HCT116 (cell line): ENCODE measurements around the gene KLHL25.

Source experiments
- JUND ChIP-seq: IDR thresholded peaks from 2 replicates; pipeline ENCODE4 v1.6.1; 2012
- POLR2AphosphoS5 ChIP-seq: IDR thresholded peaks from 2 replicates; pipeline ENCODE4 v1.6.1; 2011; ENCODE audit warnings: mild to moderate bottlenecking, low read depth, low read length, moderate library complexity
- RAD21 ChIP-seq: IDR thresholded peaks from 2 replicates; pipeline ENCODE4 v1.6.1; 2012; ENCODE audit warnings: low read depth, mild to moderate bottlenecking
- SIN3A ChIP-seq: IDR thresholded peaks from 2 replicates; pipeline ENCODE4 v1.6.1; 2012; ENCODE audit warnings: low read depth
- TCF7L2 ChIP-seq: IDR thresholded peaks from 2 replicates; pipeline ENCODE4 v1.7.0; 2011; ENCODE audit warnings: borderline replicate concordance, inconsistent platforms; ENCODE audit not compliant: insufficient read depth, insufficient read length; ENCODE audit errors: extremely low read depth
- ZNF274 ChIP-seq: fragments of 200-500 bp; sonication (Bioruptor generic); IDR thresholded peaks from 2 replicates; pipeline ENCODE4 v1.6.1; 2014; ENCODE audit warnings: mild to moderate bottlenecking, low read depth, low read length, inconsistent platforms
- TF ChIP-seq, protein P1 (sequence below): IDR thresholded peaks from 2 replicates; pipeline ENCODE4 v1.6.1; 2012
- TF ChIP-seq, protein P2 (sequence below), 3 experiments: fragments of 200-600 bp in 1 of 3; sonication (generic) in 1 of 3; IDR thresholded peaks in 2 of 3; conservative IDR thresholded peaks in 1 of 3; 2 replicates each; pipeline ENCODE4 v1.5.1; 2012 to 2017; ENCODE audit warnings: low read depth in 2 of 3, low read length in 2 of 3, antibody characterized with exemption in 1 of 3, borderline replicate concordance in 1 of 3, control low read depth in 1 of 3, mild to moderate bottlenecking in 1 of 3, mixed read lengths in 1 of 3, mixed run types in 1 of 3, moderate library complexity in 1 of 3; ENCODE audit not compliant: insufficient read depth in 1 of 3
- TF ChIP-seq, protein P3 (sequence below): IDR thresholded peaks from 2 replicates; pipeline ENCODE4 v1.6.1; 2012; ENCODE audit warnings: low read depth

DNA sequence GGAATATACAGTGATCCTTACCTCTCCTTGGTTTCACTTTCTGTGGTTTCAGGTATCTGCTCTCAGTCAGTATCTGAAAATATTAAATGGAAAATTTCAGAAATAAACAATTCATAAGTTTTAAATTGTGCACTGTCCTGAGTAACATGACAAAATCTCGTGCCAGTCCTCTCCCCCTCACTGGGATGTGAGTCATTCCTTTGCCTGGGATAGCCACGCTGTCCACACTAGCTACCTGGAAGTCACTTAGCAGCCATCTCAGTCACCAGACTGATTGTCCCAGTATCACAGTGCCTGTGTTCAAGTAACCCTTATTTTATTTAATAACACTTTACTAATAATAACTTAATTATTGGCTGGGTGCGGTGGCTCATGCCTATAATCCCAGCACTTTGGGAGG is 15.3 kb upstream of the KLHL25 start:
- TF ChIP-seq POLR2AphosphoS5 = no peak
- TF ChIP-seq SIN3A = no peak
- TF ChIP-seq, protein P1, sequence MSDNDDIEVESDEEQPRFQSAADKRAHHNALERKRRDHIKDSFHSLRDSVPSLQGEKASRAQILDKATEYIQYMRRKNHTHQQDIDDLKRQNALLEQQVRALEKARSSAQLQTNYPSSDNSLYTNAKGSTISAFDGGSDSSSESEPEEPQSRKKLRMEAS = no peak
- TF ChIP-seq, protein P2, sequence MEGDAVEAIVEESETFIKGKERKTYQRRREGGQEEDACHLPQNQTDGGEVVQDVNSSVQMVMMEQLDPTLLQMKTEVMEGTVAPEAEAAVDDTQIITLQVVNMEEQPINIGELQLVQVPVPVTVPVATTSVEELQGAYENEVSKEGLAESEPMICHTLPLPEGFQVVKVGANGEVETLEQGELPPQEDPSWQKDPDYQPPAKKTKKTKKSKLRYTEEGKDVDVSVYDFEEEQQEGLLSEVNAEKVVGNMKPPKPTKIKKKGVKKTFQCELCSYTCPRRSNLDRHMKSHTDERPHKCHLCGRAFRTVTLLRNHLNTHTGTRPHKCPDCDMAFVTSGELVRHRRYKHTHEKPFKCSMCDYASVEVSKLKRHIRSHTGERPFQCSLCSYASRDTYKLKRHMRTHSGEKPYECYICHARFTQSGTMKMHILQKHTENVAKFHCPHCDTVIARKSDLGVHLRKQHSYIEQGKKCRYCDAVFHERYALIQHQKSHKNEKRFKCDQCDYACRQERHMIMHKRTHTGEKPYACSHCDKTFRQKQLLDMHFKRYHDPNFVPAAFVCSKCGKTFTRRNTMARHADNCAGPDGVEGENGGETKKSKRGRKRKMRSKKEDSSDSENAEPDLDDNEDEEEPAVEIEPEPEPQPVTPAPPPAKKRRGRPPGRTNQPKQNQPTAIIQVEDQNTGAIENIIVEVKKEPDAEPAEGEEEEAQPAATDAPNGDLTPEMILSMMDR (IDR thresholded peaks at IDR 0.05 in 2 of 3, conservative IDR thresholded peaks at IDR 0.05 in 1 of 3; ENCODE audit: borderline replicate concordance in 1 of 3, insufficient read depth in 1 of 3, low read depth in 2 of 3, low read length in 2 of 3) = no peak
- TF ChIP-seq ZNF274 = no peak
- no peak for TF ChIP-seq RAD21
- TF ChIP-seq, protein P3, sequence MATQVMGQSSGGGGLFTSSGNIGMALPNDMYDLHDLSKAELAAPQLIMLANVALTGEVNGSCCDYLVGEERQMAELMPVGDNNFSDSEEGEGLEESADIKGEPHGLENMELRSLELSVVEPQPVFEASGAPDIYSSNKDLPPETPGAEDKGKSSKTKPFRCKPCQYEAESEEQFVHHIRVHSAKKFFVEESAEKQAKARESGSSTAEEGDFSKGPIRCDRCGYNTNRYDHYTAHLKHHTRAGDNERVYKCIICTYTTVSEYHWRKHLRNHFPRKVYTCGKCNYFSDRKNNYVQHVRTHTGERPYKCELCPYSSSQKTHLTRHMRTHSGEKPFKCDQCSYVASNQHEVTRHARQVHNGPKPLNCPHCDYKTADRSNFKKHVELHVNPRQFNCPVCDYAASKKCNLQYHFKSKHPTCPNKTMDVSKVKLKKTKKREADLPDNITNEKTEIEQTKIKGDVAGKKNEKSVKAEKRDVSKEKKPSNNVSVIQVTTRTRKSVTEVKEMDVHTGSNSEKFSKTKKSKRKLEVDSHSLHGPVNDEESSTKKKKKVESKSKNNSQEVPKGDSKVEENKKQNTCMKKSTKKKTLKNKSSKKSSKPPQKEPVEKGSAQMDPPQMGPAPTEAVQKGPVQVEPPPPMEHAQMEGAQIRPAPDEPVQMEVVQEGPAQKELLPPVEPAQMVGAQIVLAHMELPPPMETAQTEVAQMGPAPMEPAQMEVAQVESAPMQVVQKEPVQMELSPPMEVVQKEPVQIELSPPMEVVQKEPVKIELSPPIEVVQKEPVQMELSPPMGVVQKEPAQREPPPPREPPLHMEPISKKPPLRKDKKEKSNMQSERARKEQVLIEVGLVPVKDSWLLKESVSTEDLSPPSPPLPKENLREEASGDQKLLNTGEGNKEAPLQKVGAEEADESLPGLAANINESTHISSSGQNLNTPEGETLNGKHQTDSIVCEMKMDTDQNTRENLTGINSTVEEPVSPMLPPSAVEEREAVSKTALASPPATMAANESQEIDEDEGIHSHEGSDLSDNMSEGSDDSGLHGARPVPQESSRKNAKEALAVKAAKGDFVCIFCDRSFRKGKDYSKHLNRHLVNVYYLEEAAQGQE = no peak
- TF ChIP-seq TCF7L2 = no peak
- no peak for TF ChIP-seq JUND
